Activated CD8-positive, alpha-beta memory T cell treated with anti-CD3 and anti-CD28 coated beads, Interleukin-2, amount 10 ng/mL, durations not matched to agents 7 days and 5 days (primary cell): Measurements from ENCODE around the gene TMEM125. TPM values are rescaled to one million over a fixed set of nuclear protein-coding genes. Genes with fewer than 3 reads are reported as not detected.

Source experiments
- ATAC-seq: fragments of 150-1000 bp; cut with Tn5 transposase; one replicate; pipeline ENCODE4 v1.10.0; 2021; ENCODE audit warnings: moderate library complexity
- CTCF ChIA-PET: fragments of 350-600 bp; sonication (Branson Sonifier 250); formaldehyde crosslinking; loops from one replicate; lab custom pipeline; 2021; ENCODE audit warnings: antibody characterized with exemption; lab: Charles Lee
- DNase-seq: peaks from one replicate; pipeline ENCODE4 v3.0.0-alpha.2; 2020
- H3K27ac Mint-ChIP-seq: one replicate; pipeline ENCODE4 v1.8.0; 2021; ENCODE audit warnings: mild to moderate bottlenecking, mixed read lengths
- H3K27me3 Mint-ChIP-seq: one replicate; pipeline ENCODE4 v1.8.0; 2021; ENCODE audit warnings: mixed read lengths
- H3K36me3 Mint-ChIP-seq: one replicate; pipeline ENCODE4 v1.8.0; 2021; ENCODE audit warnings: mild to moderate bottlenecking, mixed read lengths
- H3K4me1 Mint-ChIP-seq: one replicate; pipeline ENCODE4 v1.8.0; 2021; ENCODE audit warnings: mixed read lengths
- H3K4me3 Mint-ChIP-seq: one replicate; pipeline ENCODE4 v1.8.0; 2021; ENCODE audit warnings: mild to moderate bottlenecking, moderate library complexity, mixed read lengths
- H3K9me3 Mint-ChIP-seq: one replicate; pipeline ENCODE4 v1.8.0; 2022; ENCODE audit warnings: low read depth, mixed read lengths
- total RNA-seq, 2 experiments: library from RNA; stranded (reverse); gene quantifications; one replicate each; pipeline ENCODE4 v1.2.3, GENCODE V29; 2021

Gene TMEM125
- total RNA-seq, 2 experiments from 2014 or later = not detected

DNA sequence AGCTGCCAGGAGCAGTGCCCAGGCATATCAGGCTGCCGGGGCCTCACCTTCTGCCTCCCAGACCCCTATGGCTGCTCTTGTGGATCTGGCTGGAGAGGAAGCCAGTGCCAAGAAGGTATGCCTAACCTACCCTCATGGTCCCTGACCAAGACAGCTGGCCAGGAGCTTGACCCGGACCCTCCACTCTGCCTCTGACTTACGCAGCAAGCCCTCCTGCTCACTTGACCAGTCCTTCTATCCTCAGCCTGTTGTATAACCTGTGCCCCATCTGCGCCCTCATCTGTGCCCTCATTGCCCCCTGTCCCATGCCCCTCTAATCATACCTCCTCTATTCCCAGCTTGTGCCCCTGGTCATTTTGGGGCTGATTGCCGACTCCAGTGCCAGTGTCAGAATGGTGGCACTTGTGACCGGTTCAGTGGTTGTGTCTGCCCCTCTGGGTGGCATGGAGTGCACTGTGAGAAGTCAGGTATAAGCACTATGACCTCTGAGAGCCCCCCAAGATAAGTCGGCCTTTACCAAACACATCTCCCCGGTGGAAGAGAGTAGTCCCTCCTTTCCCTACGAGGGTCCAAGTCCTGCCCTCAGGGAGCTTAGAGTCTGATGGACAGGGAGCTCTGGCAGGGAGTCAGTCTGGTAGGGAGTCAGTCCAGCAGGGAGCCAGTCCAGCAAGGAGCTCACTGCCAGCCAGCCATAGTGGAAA lies 37.8 kb downstream of the TMEM125 start:
- Mint-ChIP-seq H3K36me3 (no peaks in the 10 kb centered on the region), H3K4me1 (no peaks in the 10 kb centered on the region), H3K27ac (no peak overlapping the region), H3K4me3 (no peak overlapping the region), H3K27me3 (no peaks in the 10 kb centered on the region), H3K9me3 (no peaks in the 10 kb centered on the region)
- DNase-seq (no peak), ATAC-seq (no peak)
- CTCF ChIA-PET = no interaction called here

DNA sequence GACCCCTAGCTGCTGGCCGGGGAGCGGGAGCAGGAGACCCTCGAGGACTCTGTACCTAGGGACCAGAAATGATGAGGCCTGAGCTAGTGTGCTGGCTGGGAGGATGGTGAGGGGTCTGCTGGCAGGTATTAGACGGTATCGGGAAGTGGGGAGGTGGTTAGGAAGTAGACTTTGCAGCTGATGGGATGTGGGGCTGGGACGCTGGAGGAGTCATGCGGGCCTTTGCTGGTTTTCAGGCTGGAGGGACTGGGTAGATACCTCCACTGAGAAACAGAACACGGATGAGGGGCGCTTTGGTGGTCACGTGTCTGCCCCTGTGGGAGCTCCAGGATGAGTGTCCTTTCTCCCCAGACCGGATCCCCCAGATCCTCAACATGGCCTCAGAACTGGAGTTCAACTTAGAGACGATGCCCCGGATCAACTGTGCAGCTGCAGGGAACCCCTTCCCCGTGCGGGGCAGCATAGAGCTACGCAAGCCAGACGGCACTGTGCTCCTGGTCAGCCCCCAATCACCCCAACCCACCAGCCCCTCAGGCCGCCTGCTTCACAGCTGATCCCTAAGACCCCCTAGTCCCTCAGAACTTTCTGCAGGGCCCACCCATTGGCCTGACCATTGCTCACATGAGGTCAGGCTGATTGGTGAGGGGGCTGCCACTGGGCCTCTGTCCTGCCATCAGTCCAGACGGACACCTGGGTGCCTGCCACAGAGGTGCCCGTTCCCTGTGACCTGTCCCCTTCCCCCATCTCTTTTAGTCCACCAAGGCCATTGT lies 39.0 kb downstream of the TMEM125 start:
- CTCF ChIA-PET = no interaction called here
- DNase-seq (no peak), ATAC-seq (no peak)
- Mint-ChIP-seq H3K4me3 (no peak overlapping the region), H3K36me3 (no peaks in the 10 kb centered on the region), H3K4me1 (no peaks in the 10 kb centered on the region), H3K27ac (no peak overlapping the region), H3K27me3 (no peaks in the 10 kb centered on the region), H3K9me3 (no peaks in the 10 kb centered on the region)

DNA sequence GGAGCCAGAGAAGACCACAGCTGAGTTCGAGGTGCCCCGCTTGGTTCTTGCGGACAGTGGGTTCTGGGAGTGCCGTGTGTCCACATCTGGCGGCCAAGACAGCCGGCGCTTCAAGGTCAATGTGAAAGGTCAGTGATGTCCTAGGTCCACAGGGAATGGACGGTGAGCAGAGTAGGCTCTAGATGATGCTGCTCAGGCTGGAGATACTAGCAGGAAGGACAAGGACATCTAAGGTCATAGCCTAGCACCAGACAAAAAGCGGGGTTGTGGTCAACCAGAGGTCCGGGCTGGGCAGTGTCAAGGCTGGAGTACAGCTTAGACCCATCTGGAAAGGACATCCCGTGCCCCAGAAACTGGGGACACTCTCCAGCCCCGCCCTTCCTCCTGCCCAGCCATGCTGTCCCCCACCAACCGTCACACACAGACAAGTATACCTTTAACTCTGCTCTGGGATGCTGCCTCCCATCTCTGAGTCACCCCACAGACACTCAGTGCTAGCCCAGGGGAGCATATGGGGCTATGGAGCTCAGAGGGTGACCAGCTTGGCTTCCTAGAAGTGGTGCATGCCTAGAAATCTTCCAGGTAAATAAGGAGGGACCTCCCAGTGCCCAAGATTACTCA lies 39.7 kb downstream of the TMEM125 start:
- Mint-ChIP-seq H3K27ac (no peak overlapping the region), H3K27me3 (no peaks in the 10 kb centered on the region), H3K4me1 (no peaks in the 10 kb centered on the region), H3K36me3 (no peaks in the 10 kb centered on the region), H3K9me3 (no peaks in the 10 kb centered on the region), H3K4me3 (no peak overlapping the region)
- ATAC-seq (no peak), DNase-seq (no peak)
- CTCF ChIA-PET = no interaction called here

DNA sequence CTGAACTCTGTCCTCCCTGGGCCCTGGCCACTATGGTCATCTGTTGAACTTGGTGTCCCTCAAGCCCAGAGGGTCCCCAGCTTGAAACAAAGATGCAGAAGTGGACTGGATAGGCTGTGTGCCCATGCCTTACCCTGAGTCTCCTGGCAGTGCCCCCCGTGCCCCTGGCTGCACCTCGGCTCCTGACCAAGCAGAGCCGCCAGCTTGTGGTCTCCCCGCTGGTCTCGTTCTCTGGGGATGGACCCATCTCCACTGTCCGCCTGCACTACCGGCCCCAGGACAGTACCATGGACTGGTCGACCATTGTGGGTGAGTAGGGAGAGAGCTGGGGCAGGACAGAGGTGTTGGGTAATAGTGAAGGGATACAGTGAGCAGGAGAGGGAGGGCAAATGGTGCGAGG lies 41.7 kb downstream of the TMEM125 start:
- no peak for DNase-seq
- CTCF ChIA-PET = no interaction called here
- Mint-ChIP-seq H3K4me3 (no peak overlapping the region), H3K9me3 (no peaks in the 10 kb centered on the region), H3K36me3 (no peaks in the 10 kb centered on the region), H3K27ac (no peak overlapping the region), H3K27me3 (no peaks in the 10 kb centered on the region), H3K4me1 (no peaks in the 10 kb centered on the region)
- ATAC-seq = no peak

DNA sequence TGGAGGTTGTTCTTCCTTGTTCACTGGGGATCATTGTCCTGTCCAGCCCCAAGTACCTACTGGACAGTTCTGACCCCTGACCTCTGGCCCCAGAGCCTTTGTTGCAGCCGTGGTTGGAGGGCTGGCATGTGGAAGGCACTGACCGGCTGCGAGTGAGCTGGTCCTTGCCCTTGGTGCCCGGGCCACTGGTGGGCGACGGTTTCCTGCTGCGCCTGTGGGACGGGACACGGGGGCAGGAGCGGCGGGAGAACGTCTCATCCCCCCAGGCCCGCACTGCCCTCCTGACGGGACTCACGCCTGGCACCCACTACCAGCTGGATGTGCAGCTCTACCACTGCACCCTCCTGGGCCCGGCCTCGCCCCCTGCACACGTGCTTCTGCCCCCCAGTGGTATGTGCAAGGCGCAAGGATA lies 42.4 kb downstream of the TMEM125 start:
- Mint-ChIP-seq H3K4me3 (no peak overlapping the region), H3K27me3 (no peaks in the 10 kb centered on the region), H3K36me3 (no peaks in the 10 kb centered on the region), H3K4me1 (no peaks in the 10 kb centered on the region), H3K9me3 (no peaks in the 10 kb centered on the region), H3K27ac (no peak overlapping the region)
- ATAC-seq (no peak), DNase-seq (no peak)
- CTCF ChIA-PET = no interaction called here

DNA sequence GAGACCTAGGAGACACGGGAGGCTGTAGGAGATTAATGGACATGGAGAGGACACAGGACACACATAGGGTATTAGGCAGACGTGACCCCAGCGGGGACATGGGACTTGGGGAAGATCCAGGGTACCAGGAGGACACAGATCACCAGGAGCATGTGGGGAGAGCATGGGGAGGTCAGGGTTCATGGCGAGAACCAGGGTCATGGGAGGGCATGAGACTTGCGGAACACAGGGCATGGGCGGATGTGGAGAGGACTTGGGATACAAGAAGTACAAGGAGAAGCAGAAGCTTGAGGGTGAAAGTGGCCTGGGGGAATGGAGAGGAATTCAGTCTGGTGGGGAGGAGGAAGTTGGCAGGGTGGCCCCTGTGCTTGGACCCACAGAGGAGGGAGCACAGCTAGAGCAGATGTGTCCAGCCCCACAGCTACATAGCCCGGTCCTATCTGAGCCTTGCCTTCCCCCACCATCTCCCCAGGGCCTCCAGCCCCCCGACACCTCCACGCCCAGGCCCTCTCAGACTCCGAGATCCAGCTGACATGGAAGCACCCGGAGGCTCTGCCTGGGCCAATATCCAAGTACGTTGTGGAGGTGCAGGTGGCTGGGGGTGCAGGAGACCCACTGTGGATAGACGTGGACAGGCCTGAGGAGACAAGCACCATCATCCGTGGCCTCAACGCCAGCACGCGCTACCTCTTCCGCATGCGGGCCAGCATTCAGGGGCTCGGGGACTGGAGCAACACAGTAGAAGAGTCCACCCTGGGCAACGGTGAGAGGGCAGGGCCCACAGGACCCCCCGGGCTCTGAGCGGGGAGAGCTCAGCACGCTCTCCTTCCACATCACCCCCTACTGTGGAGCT lies 43.1 kb downstream of the TMEM125 start:
- no peak overlapping the region for H3K27ac Mint-ChIP-seq

DNA sequence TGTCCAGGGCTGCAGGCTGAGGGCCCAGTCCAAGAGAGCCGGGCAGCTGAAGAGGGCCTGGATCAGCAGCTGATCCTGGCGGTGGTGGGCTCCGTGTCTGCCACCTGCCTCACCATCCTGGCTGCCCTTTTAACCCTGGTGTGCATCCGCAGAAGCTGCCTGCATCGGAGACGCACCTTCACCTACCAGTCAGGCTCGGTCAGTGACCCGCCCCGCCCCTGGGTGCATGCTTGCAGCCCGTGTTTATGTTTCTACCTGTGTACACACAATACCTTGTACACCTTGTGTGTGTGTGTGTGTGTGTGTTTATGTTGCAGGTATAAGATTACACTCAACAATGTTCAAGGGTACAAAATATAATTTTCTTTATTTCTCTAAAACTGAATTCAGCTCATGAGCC lies 44.0 kb downstream of the TMEM125 start:
- CTCF ChIA-PET = no interaction called here

More for the DNA sequence above, 43.1 kb downstream of the TMEM125 start:
- DNase-seq (no peak), ATAC-seq (no peak)
- no peaks in the 10 kb centered on the region for H3K4me1 Mint-ChIP-seq
- H3K27me3 Mint-ChIP-seq = no peaks in the 10 kb centered on the region
- CTCF ChIA-PET = no interaction called here
- H3K4me3 Mint-ChIP-seq = no peak overlapping the region
- no peaks in the 10 kb centered on the region for H3K36me3 Mint-ChIP-seq
- H3K9me3 Mint-ChIP-seq = no peaks in the 10 kb centered on the region

DNA sequence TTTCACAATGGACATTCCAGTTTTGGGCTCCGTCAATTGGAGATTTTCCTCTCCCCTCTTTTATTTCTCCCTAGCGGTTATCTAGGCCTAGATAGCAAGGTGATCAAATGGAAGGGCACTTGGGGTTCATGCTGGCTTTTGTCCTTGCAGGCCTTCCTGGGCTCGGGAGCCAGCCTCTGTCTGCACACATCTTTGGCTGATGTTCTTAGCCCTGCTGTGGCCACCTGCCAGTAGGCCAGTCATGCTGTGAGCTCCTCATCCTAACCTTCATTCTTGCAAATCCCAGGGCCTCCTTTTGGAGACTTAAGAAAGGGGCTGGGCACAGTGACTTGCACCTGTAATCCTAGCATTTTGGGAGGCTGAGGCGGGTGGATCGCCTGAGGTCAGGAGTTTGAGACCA lies 44.5 kb downstream of the TMEM125 start:
- DNase-seq = no peak
- Mint-ChIP-seq H3K4me3 (no peak overlapping the region), H3K4me1 (no peaks in the 10 kb centered on the region), H3K36me3 (no peaks in the 10 kb centered on the region), H3K27ac (no peak overlapping the region), H3K9me3 (no peaks in the 10 kb centered on the region), H3K27me3 (no peaks in the 10 kb centered on the region)
- ATAC-seq = no peak
- CTCF ChIA-PET = no interaction called here

More for the DNA sequence above, 44.0 kb downstream of the TMEM125 start:
- Mint-ChIP-seq H3K4me1 (no peaks in the 10 kb centered on the region), H3K36me3 (no peaks in the 10 kb centered on the region), H3K27ac (no peak overlapping the region), H3K27me3 (no peaks in the 10 kb centered on the region), H3K4me3 (no peak overlapping the region), H3K9me3 (no peaks in the 10 kb centered on the region)
- ATAC-seq = no peak
- DNase-seq = no peak

DNA sequence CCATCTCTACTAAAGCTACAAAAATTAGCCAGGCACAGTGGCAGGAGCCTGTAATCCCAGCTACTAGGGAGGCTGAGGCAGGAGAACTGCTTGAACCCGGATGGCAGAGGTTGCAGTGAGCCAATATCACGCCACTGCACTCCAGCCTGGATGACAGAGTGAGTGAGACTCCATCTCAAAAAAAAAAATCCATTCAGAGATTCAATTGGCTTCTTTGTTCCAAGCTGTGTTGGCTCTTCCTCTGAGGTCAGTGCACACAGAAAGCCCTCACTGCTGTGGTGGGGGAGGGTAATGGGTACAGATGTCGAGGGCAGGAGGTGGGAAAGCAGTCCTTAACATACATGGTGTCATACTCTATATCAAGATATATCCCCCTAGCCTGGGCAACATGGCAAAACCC lies 45.7 kb downstream of the TMEM125 start:
- Mint-ChIP-seq H3K36me3 (no peaks in the 10 kb centered on the region), H3K4me3 (no peak overlapping the region), H3K27ac (no peak overlapping the region), H3K9me3 (no peaks in the 10 kb centered on the region), H3K4me1 (no peaks in the 10 kb centered on the region), H3K27me3 (no peaks in the 10 kb centered on the region)
- DNase-seq = no peak
- ATAC-seq = no peak
- CTCF ChIA-PET = no interaction called here

DNA sequence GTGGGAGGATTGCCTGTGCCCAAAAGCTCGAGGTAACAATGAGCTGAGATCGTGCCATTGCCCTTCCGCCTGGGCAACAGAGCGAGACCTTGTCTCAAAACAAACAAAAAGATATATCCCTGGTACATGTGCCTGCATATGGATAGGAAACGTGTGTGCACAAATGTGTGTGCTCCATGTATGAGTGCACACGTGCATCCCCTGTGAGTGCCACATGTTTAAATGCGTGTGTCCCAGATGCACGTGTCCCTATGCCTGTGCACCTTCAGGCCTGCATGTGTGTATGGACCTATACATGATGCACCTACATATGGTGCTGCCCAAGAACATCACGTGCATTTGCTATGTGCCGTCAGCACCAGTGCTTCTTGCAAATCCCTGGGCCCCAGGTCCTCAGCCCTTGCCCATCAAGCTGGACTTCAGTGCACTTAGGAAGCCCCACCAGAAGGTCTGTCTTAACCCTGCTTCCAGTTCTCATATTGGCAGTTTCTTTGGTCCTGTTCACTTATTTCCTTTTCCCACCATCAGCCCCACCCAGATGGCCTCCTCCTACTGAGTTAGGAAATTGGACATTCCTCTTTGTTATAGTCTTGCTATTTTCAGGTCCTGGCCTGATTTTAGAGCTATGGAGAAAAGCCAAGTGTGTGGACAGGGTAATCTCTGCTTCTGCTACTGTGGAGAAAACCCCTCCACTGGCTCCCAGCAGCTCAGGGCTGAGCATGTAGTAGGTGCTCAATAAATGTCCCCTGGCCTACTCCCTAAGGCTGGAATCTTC lies 46.4 kb downstream of the TMEM125 start:
- Mint-ChIP-seq H3K4me1 (no peaks in the 10 kb centered on the region), H3K4me3 (no peak overlapping the region), H3K9me3 (no peaks in the 10 kb centered on the region), H3K27ac (no peak overlapping the region), H3K27me3 (no peaks in the 10 kb centered on the region), H3K36me3 (no peaks in the 10 kb centered on the region)
- CTCF ChIA-PET = interaction anchor here (1.8 kb wide), 1 partner anchor 13 kb away, joined by 3 read pairs; no protein-coding TSS in a partner anchor
- no peak for ATAC-seq
- DNase-seq = no peak

DNA sequence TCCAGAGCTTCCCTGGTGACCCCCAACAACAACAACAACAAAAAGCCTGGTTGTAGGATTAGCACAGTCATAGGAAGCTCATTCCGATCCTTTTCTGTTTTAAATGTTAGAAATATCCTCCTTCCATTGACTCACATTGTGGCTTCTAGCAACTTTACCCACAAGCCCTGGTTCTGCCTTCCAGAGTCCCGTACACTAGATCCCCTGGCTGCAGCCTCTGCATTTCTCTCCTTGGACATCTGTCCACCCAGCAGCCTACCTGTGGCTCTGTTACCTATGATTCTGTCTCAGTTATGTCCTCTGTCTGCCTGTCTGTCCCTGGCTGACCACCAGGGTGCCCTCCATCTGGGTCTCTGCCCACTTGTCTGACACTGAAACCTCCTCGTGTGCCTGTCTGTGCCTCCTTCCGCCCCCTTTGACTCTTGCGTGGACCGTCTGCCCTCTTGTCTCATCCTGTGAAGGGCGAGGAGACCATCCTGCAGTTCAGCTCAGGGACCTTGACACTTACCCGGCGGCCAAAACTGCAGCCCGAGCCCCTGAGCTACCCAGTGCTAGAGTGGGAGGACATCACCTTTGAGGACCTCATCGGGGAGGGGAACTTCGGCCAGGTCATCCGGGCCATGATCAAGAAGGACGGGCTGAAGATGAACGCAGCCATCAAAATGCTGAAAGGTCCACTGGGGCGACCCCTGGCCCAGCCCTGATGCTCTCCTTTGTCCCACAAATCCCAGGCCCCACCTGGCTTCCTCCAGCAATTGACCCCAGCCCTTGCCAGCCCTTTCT lies 47.1 kb downstream of the TMEM125 start:
- DNase-seq = no peak
- Mint-ChIP-seq H3K27ac (no peak overlapping the region), H3K36me3 (no peaks in the 10 kb centered on the region), H3K27me3 (no peaks in the 10 kb centered on the region), H3K9me3 (no peaks in the 10 kb centered on the region), H3K4me1 (no peaks in the 10 kb centered on the region), H3K4me3 (no peak overlapping the region)
- no peak for ATAC-seq
- CTCF ChIA-PET = interaction anchor here (1.8 kb wide), 1 partner anchor 12 kb away, joined by 3 read pairs; no protein-coding TSS in a partner anchor
